Measurements from ENCODE around the gene SOX10.

Gene SOX10

DNA sequence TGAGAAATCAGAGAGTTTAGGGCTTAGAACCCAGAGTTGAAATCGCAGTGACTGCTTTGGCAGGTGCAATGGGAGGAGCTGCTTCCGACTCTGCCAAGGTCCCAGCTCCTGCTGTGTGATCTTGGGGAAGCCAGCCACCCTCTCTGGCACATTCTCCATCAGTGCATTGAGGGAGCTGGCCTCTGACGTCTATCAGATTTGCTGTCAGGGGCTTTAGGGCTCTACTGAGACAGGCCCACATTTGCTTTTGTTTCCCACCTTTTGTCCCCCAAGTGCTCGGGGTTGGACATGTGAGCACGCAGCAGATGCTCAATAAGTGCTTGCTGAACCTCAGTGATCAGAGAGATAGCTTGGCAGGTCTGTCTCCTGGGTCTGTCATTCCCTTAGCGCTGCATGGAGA, 10.6 kb upstream of the SOX10 start:
- Histone ChIP-seq H3K27ac (ENCODE audit: low read length) (no peak overlapping the region), H3K4me3 (ENCODE audit: low read length) (no peak overlapping the region), H3K9ac (ENCODE audit: low read length) (no peak overlapping the region), H2AFZ (ENCODE audit: low read depth, low read length) (no peak overlapping the region), H3K36me3 (replicated peaks; ENCODE audit: low read depth, low read length) (no peaks in the 10 kb centered on the region), H4K20me1 (ENCODE audit: insufficient read depth, low read length) (no peaks in the 10 kb centered on the region), H3K79me2 (ENCODE audit: low read length) (no peaks in the 10 kb centered on the region), H3K27me3 (ENCODE audit: low read depth, low read length) (no peaks in the 10 kb centered on the region), H3K9me3 (ENCODE audit: insufficient read depth, low read length) (no peaks in the 10 kb centered on the region), H3K4me1 (ENCODE audit: low read length) (peaks cover 10% of the 10 kb centered on the region), H3K4me2 (ENCODE audit: low read length) (no peak overlapping the region)
- TF ChIP-seq, protein P1, sequence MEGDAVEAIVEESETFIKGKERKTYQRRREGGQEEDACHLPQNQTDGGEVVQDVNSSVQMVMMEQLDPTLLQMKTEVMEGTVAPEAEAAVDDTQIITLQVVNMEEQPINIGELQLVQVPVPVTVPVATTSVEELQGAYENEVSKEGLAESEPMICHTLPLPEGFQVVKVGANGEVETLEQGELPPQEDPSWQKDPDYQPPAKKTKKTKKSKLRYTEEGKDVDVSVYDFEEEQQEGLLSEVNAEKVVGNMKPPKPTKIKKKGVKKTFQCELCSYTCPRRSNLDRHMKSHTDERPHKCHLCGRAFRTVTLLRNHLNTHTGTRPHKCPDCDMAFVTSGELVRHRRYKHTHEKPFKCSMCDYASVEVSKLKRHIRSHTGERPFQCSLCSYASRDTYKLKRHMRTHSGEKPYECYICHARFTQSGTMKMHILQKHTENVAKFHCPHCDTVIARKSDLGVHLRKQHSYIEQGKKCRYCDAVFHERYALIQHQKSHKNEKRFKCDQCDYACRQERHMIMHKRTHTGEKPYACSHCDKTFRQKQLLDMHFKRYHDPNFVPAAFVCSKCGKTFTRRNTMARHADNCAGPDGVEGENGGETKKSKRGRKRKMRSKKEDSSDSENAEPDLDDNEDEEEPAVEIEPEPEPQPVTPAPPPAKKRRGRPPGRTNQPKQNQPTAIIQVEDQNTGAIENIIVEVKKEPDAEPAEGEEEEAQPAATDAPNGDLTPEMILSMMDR (IDR thresholded peaks at IDR 0.05; ENCODE audit: low read depth, low read length): no peak
- TF ChIP-seq EZH2phosphoT487 (IDR thresholded peaks at IDR 0.05; ENCODE audit: low read depth): no peak

DNA sequence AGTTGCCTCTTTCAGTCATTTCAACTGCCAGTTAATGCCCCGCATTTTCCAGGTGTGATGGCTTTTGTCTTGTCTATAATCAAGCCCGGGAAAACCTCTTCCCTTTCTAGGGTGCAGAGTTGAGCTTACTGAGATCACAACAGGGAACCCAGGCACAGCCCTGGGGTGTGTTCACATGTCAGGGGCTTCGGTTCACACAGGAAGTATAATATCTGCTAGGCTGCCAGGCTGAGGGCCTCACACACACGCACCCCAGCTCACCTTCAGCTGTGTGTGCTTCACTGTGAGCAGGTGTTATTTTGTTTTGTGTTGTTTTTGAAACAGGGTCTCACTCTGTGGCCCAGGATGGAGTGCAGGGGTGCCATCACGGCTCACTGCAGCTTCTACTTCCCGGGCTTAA, 9.7 kb upstream of the SOX10 start:
- Histone ChIP-seq H3K27ac (ENCODE audit: low read length) (no peak overlapping the region), H3K27me3 (ENCODE audit: low read depth, low read length) (no peaks in the 10 kb centered on the region), H2AFZ (ENCODE audit: low read depth, low read length) (no peak overlapping the region), H3K79me2 (ENCODE audit: low read length) (no peaks in the 10 kb centered on the region), H3K4me2 (ENCODE audit: low read length) (no peak overlapping the region), H3K36me3 (replicated peaks; ENCODE audit: low read depth, low read length) (no peaks in the 10 kb centered on the region), H4K20me1 (ENCODE audit: insufficient read depth, low read length) (no peaks in the 10 kb centered on the region), H3K4me3 (ENCODE audit: low read length) (no peak overlapping the region), H3K9me3 (ENCODE audit: insufficient read depth, low read length) (no peaks in the 10 kb centered on the region), H3K4me1 (ENCODE audit: low read length) (peaks cover 7% of the 10 kb centered on the region), H3K9ac (ENCODE audit: low read length) (no peak overlapping the region)
- TF ChIP-seq, protein P1 (IDR thresholded peaks at IDR 0.05; ENCODE audit: low read depth, low read length): no peak
- TF ChIP-seq EZH2phosphoT487 (IDR thresholded peaks at IDR 0.05; ENCODE audit: low read depth): no peak

DNA sequence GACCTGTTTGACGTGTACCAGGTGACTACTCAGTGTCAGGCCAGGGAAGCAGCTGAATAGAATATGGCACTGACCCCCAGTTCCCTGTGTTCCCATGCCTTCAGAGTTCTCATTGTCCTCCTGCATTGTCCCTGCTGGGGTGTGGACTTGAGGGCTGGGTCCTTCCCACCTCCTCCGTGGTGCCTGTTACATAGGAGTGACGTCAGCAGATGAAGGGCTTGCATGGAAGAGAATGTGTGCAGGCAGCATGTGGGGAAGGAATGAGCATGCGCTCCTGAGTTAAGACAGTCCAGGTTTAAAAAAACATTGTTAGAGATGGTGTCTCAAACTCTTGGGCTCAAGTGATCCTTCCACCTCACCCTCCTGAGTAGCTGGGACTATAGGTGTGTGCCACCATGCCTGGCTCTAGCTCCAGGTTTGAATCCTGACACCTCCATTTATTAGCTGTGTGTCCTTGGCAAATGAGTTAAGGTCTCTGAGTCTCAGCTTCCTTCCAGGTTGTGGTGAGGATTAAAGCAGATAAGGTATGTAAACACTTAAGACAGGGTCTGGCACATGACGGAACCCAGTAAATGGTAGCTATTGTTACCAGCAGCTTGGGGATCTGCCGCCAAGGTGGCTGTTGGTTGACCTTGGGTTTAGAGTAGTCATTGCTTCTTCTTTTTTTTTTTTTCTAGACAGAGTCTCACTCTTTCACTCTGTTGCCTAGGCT, 7.5 kb upstream of the SOX10 start:
- H3K4me1 ChIP-seq (ENCODE audit: low read length): peaks cover 7% of the 10 kb centered on the region
- no peaks in the 10 kb centered on the region for H3K36me3 ChIP-seq (replicated peaks; ENCODE audit: low read depth, low read length)
- no peak overlapping the region for H3K9ac ChIP-seq (ENCODE audit: low read length)
- no peak for TF ChIP-seq EZH2phosphoT487 (IDR thresholded peaks at IDR 0.05; ENCODE audit: low read depth)
- TF ChIP-seq, protein P1 (IDR thresholded peaks at IDR 0.05; ENCODE audit: low read depth, low read length): no peak
- no peak overlapping the region for H2AFZ ChIP-seq (ENCODE audit: low read depth, low read length)
- H3K27ac ChIP-seq (ENCODE audit: low read length): no peak overlapping the region
- H3K9me3 ChIP-seq (ENCODE audit: insufficient read depth, low read length): no peaks in the 10 kb centered on the region
- H3K27me3 ChIP-seq (ENCODE audit: low read depth, low read length): no peaks in the 10 kb centered on the region
- H3K4me2 ChIP-seq (ENCODE audit: low read length): no peak overlapping the region
- H4K20me1 ChIP-seq (ENCODE audit: insufficient read depth, low read length): no peaks in the 10 kb centered on the region
- no peak overlapping the region for H3K4me3 ChIP-seq (ENCODE audit: low read length)
- H3K79me2 ChIP-seq (ENCODE audit: low read length): no peaks in the 10 kb centered on the region

DNA sequence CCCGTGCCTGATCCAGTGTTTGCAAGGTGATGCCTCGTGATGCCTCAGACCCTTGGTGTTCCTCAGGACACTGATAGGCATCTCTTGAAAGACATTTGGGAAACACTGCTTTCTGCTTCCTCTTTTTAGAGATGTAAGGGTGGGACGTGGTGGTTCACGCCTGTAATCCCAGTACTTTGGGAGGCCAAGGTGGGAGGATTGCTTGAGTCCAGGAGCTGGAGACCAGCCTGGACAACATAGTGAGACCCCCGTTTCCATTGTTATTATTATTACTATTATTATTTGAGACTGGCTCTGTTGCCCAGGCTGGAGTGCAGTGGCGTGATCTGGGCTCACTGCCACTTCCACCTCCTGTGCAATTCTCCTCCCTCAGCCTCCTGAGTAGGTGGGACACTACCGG, 6.5 kb upstream of the SOX10 start:
- H3K27ac ChIP-seq (ENCODE audit: low read length): no peak overlapping the region
- no peaks in the 10 kb centered on the region for H3K27me3 ChIP-seq (ENCODE audit: low read depth, low read length)
- H3K4me2 ChIP-seq (ENCODE audit: low read length): no peak overlapping the region
- H4K20me1 ChIP-seq (ENCODE audit: insufficient read depth, low read length): no peaks in the 10 kb centered on the region
- TF ChIP-seq, protein P1 (IDR thresholded peaks at IDR 0.05; ENCODE audit: low read depth, low read length): no peak
- TF ChIP-seq EZH2phosphoT487 (IDR thresholded peaks at IDR 0.05; ENCODE audit: low read depth): no peak
- H3K9me3 ChIP-seq (ENCODE audit: insufficient read depth, low read length): no peaks in the 10 kb centered on the region
- no peaks in the 10 kb centered on the region for H3K79me2 ChIP-seq (ENCODE audit: low read length)
- no peak overlapping the region for H3K9ac ChIP-seq (ENCODE audit: low read length)
- no peak overlapping the region for H2AFZ ChIP-seq (ENCODE audit: low read depth, low read length)
- no peak overlapping the region for H3K4me3 ChIP-seq (ENCODE audit: low read length)
- no peaks in the 10 kb centered on the region for H3K36me3 ChIP-seq (replicated peaks; ENCODE audit: low read depth, low read length)
- H3K4me1 ChIP-seq (ENCODE audit: low read length): no peaks in the 10 kb centered on the region; the same call in 1 of the 2 replicates
